ENCODE measurements around the gene LMNA.

LMNA gene

DNA sequence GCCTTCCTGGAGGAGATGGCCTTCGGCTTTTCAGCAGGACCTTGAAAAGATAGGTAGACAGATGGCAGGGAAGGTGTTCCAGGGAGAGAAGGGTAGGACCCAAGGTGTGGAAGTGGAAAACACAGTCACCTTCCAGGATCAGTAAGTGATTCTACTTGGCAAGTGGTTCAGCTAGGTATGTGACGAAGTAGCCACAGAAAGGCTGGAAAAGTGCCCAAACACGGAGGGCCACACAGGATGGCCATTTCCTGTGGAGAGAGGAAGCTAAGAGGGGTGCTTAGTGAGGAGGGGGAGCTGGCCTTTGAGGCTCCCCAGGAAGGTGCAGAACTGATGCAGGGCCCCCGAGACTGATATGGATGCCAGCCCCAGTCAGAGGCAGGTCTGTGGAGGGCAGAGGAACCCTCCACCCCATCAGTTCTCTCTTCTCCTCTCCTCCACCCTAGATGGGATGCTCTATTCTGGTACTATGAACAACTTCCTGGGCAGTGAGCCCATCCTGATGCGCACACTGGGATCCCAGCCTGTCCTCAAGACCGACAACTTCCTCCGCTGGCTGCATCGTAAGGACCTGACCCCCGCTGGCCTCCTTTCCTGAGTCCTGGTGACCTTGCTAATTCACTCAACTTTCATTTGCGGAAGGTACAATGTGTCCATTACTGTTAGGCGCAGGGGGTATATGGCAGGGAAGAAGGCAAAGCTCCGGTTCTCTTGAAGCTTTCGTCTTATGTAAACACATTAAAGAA is 45.7 kb downstream of the LMNA start:
- Histone ChIP-seq H3K9ac (ENCODE audit: low read length in 5 of 5) (peak overlapping the region in 3 of 5 donors; percentile 12 to 73 (median 68)), H3K4me3 (ENCODE audit: low read depth in 1 of 5, low read length in 5 of 5) (peak overlapping the region; percentile 19 to 76 (median 66)), H3K27ac (ENCODE audit: low read depth, low read length) (peak overlapping the region; percentile 38), H3K9me3 (ENCODE audit: control insufficient read depth in 5 of 5, low read length in 5 of 5) (no peaks in the 10 kb centered on the region), H3K4me1 (ENCODE audit: control insufficient read depth in 5 of 5, insufficient read depth in 5 of 5, low read length in 5 of 5) (peaks cover 7 to 30% (median 17%) of the 10 kb centered on the region in 5 donors), H3K36me3 (ENCODE audit: control insufficient read depth in 5 of 5, insufficient read depth in 5 of 5, low read length in 5 of 5) (peaks cover 0 to 2% (median 0%) of the 10 kb centered on the region in 5 donors), H3K27me3 (ENCODE audit: control insufficient read depth in 5 of 5, insufficient read depth in 4 of 5, low read length in 5 of 5) (no peaks in the 10 kb centered on the region)

DNA sequence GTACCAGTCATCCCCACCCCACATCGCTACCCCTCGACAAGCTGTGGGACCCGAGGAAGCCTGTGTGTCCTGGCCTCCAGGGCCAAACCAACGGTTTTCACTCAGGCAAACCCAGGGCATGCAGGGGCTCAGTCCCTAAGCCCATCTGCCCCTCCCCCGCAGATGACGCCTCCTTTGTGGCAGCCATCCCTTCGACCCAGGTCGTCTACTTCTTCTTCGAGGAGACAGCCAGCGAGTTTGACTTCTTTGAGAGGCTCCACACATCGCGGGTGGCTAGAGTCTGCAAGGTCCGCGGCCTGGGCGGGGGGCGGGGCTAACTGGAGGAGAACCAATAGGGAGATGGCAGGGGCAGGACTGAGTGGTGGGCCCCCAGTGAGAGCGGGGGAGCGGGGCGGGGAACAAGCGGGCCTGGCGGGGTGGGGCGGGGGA is 46.2 kb downstream of the LMNA start:
- Histone ChIP-seq H3K9me3 (ENCODE audit: control insufficient read depth in 5 of 5, low read length in 5 of 5) (no peaks in the 10 kb centered on the region), H3K27me3 (ENCODE audit: control insufficient read depth in 5 of 5, insufficient read depth in 4 of 5, low read length in 5 of 5) (no peaks in the 10 kb centered on the region), H3K9ac (ENCODE audit: low read length in 5 of 5) (peak overlapping the region in 3 of 5 donors; percentile 12 to 73 (median 68)), H3K27ac (ENCODE audit: low read depth, low read length) (peak overlapping the region; percentile 38), H3K4me3 (ENCODE audit: low read depth in 1 of 5, low read length in 5 of 5) (peak overlapping the region; percentile 19 to 76 (median 66)), H3K4me1 (ENCODE audit: control insufficient read depth in 5 of 5, insufficient read depth in 5 of 5, low read length in 5 of 5) (peaks cover 7 to 30% (median 17%) of the 10 kb centered on the region in 5 donors), H3K36me3 (ENCODE audit: control insufficient read depth in 5 of 5, insufficient read depth in 5 of 5, low read length in 5 of 5) (peaks cover 0 to 2% (median 0%) of the 10 kb centered on the region in 5 donors)

DNA sequence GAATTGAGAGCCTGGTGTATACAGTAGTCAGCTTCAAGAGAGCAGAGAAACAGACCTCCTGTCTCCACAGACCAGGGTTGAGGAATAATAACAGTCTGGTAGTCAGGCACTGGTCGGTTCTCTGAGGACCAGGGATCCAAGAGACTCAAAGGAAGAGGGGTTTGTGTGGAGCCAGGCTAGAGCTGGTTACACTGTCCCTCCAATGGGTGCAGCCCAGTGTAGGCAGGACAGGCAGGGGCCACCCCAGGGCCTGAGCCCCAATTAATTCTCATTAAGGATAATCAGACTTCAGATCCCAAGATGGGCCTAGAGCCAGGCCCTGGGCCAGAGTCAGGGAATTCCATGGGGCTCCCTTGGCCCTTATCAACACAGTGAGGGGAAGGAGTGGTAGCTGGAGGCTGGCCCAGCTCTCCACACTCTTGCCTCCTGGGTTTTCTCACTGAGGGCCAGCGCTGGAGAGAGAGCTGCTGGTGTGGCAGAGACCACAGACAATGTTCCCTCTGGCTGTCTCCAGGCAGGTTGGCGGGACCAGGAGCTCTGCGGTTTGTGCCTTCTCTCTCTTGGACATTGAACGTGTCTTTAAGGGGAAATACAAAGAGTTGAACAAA is 48.0 kb downstream of the LMNA start:
- Histone ChIP-seq H3K4me3 (ENCODE audit: low read depth in 1 of 5, low read length in 5 of 5) (no peak overlapping the region), H3K4me1 (ENCODE audit: control insufficient read depth in 5 of 5, insufficient read depth in 5 of 5, low read length in 5 of 5) (peaks cover 7 to 30% (median 17%) of the 10 kb centered on the region in 5 donors), H3K9ac (ENCODE audit: low read length in 5 of 5) (peak overlapping the region in 1 of 5 donors; percentile 7), H3K9me3 (ENCODE audit: control insufficient read depth in 5 of 5, low read length in 5 of 5) (no peaks in the 10 kb centered on the region), H3K27me3 (ENCODE audit: control insufficient read depth in 5 of 5, insufficient read depth in 4 of 5, low read length in 5 of 5) (no peaks in the 10 kb centered on the region), H3K27ac (ENCODE audit: low read depth, low read length) (no peak overlapping the region), H3K36me3 (ENCODE audit: control insufficient read depth in 5 of 5, insufficient read depth in 5 of 5, low read length in 5 of 5) (peaks cover 0 to 2% (median 0%) of the 10 kb centered on the region in 5 donors)

DNA sequence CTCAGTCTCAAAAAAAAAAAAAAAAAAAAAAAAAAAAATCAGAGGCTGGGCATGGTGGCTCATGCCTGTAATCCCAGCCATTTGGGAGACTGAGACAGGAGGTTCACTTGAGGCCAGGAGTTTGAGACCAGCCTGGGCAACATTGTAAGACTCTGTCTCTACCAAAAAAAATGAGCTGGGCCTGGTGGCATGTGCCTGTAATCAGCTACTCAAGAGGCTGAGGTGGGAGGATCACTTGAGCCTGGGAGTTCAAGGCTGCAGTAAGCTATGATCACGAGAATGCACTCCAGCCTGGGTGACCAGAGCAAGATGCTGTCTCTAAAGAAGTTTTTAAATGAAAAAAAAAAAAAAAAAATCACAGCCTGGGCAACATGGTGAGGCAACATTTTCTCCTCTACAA is 49.2 kb downstream of the LMNA start:
- H3K4me3 ChIP-seq (ENCODE audit: low read depth in 1 of 5, low read length in 5 of 5), result no peak overlapping the region
- no peaks in the 10 kb centered on the region for H3K9me3 ChIP-seq (ENCODE audit: control insufficient read depth in 5 of 5, low read length in 5 of 5)
- peaks cover 0 to 2% (median 0%) of the 10 kb centered on the region in 5 donors for H3K36me3 ChIP-seq (ENCODE audit: control insufficient read depth in 5 of 5, insufficient read depth in 5 of 5, low read length in 5 of 5)
- no peaks in the 10 kb centered on the region for H3K27me3 ChIP-seq (ENCODE audit: control insufficient read depth in 5 of 5, insufficient read depth in 4 of 5, low read length in 5 of 5)
- no peak overlapping the region for H3K27ac ChIP-seq (ENCODE audit: low read depth, low read length)
- H3K4me1 ChIP-seq (ENCODE audit: control insufficient read depth in 5 of 5, insufficient read depth in 5 of 5, low read length in 5 of 5), result peaks cover 7 to 30% (median 17%) of the 10 kb centered on the region in 5 donors
- no peak overlapping the region for H3K9ac ChIP-seq (ENCODE audit: low read length in 5 of 5)

DNA sequence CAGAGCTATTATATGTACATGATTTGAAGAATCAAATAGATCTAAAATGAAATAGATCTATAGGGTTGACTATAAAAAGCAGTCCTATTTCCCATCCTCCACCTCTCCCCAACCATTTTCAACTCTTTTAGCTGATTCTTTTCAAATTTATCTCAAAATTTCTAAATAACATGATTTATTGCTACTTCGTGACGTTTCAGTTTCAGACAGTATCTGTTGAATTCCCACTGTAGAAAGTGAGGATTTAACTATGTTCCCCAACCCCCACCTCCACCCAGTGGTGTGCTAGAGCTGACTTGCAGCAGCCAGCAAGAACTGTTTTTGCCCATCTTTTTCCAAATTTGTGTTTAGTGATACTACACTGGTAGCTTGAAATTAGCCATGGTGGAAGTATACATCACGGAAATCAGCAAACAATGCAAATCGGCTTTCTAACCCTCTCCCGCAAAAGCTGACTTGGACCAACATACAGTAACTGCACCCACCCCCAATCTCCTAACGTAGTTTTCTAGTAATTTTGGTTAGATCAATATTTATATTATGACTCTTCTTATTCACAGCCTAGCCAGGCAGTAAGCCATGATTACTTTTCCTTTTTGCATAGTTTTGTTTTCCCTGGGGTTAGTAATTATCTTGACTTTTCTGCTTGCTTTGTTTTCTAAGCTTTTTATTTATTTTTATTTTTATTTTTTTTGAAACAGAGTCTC is 49.8 kb downstream of the LMNA start:
- no peak overlapping the region for H3K9ac ChIP-seq (ENCODE audit: low read length in 5 of 5)
- no peaks in the 10 kb centered on the region for H3K9me3 ChIP-seq (ENCODE audit: control insufficient read depth in 5 of 5, low read length in 5 of 5)
- no peaks in the 10 kb centered on the region for H3K27me3 ChIP-seq (ENCODE audit: control insufficient read depth in 5 of 5, insufficient read depth in 4 of 5, low read length in 5 of 5)
- H3K4me3 ChIP-seq (ENCODE audit: low read depth in 1 of 5, low read length in 5 of 5), result no peak overlapping the region
- peaks cover 0 to 2% (median 0%) of the 10 kb centered on the region in 5 donors for H3K36me3 ChIP-seq (ENCODE audit: control insufficient read depth in 5 of 5, insufficient read depth in 5 of 5, low read length in 5 of 5)
- no peak overlapping the region for H3K27ac ChIP-seq (ENCODE audit: low read depth, low read length)
- peaks cover 7 to 30% (median 17%) of the 10 kb centered on the region in 5 donors for H3K4me1 ChIP-seq (ENCODE audit: control insufficient read depth in 5 of 5, insufficient read depth in 5 of 5, low read length in 5 of 5)

DNA sequence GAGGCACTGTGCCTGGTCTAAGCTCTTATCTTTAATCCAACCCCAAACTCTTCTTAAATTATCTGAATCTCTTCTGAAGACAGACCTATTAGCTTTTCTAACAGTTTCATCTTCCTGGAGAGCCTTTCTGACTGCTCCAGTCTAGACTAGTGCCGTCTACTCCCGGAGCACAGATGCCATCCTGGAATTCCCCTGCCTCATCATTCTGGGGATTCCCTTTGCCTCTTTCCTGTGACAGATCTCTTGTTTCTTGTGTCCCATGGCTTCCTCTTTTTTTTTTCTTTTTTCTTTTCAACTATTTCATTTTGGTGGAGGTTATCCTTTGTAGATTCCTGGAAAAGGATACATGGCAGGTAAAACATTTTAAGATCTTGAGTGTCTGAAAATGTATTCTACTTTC is 50.6 kb downstream of the LMNA start:
- H3K9ac ChIP-seq (ENCODE audit: low read length in 5 of 5), result no peak overlapping the region
- H3K9me3 ChIP-seq (ENCODE audit: control insufficient read depth in 5 of 5, low read length in 5 of 5), result no peaks in the 10 kb centered on the region
- H3K36me3 ChIP-seq (ENCODE audit: control insufficient read depth in 5 of 5, insufficient read depth in 5 of 5, low read length in 5 of 5), result peaks cover 0 to 2% (median 0%) of the 10 kb centered on the region in 5 donors
- no peak overlapping the region for H3K4me3 ChIP-seq (ENCODE audit: low read depth in 1 of 5, low read length in 5 of 5)
- peaks cover 5 to 28% (median 14%) of the 10 kb centered on the region in 5 donors for H3K4me1 ChIP-seq (ENCODE audit: control insufficient read depth in 5 of 5, insufficient read depth in 5 of 5, low read length in 5 of 5)
- H3K27me3 ChIP-seq (ENCODE audit: control insufficient read depth in 5 of 5, insufficient read depth in 4 of 5, low read length in 5 of 5), result no peaks in the 10 kb centered on the region
- no peak overlapping the region for H3K27ac ChIP-seq (ENCODE audit: low read depth, low read length)

DNA sequence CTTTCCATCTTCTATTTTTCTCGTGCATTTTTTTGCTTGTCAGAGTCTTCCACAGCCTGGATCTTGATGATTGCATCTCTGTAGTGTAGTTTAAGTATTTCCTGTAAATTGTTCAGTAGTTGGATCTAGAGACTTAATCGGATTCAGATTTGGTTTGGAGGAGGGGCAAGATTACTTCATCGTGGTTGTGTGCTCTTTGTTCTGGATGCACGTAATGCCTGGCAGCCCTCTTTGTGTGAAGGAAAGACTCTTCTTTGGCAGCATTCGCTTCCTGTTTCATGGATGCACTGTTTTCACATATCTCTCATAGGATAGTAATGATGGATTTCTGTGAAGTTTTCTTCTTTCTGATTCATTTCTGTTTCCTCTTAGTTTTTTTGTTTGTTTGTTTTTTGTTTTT is 53.0 kb downstream of the LMNA start:
- Histone ChIP-seq H3K4me1 (ENCODE audit: control insufficient read depth in 5 of 5, insufficient read depth in 5 of 5, low read length in 5 of 5) (peaks cover 0 to 6% (median 0%) of the 10 kb centered on the region in 5 donors), H3K27ac (ENCODE audit: low read depth, low read length) (no peak overlapping the region), H3K36me3 (ENCODE audit: control insufficient read depth in 5 of 5, insufficient read depth in 5 of 5, low read length in 5 of 5) (peaks cover 0 to 2% (median 0%) of the 10 kb centered on the region in 5 donors), H3K4me3 (ENCODE audit: low read depth in 1 of 5, low read length in 5 of 5) (no peak overlapping the region), H3K27me3 (ENCODE audit: control insufficient read depth in 5 of 5, insufficient read depth in 4 of 5, low read length in 5 of 5) (no peaks in the 10 kb centered on the region), H3K9me3 (ENCODE audit: control insufficient read depth in 5 of 5, low read length in 5 of 5) (no peaks in the 10 kb centered on the region), H3K9ac (ENCODE audit: low read length in 5 of 5) (no peak overlapping the region)

DNA sequence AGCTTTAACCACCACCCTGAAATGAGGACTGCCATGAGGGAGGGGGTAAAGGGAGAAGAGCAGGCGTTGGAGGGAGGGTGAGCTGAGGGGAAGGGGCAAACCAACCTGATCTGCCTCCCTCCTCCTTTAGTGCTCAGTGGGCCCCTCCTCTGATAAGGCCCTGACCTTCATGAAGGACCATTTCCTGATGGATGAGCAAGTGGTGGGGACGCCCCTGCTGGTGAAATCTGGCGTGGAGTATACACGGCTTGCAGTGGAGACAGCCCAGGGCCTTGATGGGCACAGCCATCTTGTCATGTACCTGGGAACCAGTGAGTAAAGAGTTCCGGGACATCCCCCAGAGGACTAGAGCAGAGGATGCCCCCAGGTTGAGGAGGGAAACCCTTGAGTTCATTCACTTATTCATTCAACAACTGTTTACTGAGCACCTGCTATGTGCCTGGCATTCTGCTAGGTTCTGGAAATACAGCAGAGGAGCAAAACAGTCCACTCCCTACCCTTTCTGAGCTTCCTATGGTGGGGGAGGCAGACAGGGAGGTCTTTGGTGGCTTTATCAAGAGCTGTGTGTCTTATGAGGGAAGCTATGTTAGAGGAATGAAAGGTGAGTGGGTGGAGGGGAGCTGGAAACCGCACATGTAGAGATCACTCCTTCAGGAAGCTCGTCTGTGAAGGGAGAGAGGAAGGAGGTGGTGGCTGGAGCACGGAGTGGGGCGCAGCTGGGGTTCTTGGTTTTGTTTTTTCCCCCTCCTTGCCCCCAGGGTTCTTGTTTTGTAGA is 58.4 kb downstream of the LMNA start:
- Histone ChIP-seq H3K9ac (ENCODE audit: low read length in 5 of 5) (no peak overlapping the region), H3K27me3 (ENCODE audit: control insufficient read depth in 5 of 5, insufficient read depth in 4 of 5, low read length in 5 of 5) (no peaks in the 10 kb centered on the region), H3K4me3 (ENCODE audit: low read depth in 1 of 5, low read length in 5 of 5) (no peak overlapping the region), H3K9me3 (ENCODE audit: control insufficient read depth in 5 of 5, low read length in 5 of 5) (no peaks in the 10 kb centered on the region), H3K4me1 (ENCODE audit: control insufficient read depth in 5 of 5, insufficient read depth in 5 of 5, low read length in 5 of 5) (no peaks in the 10 kb centered on the region), H3K36me3 (ENCODE audit: control insufficient read depth in 5 of 5, insufficient read depth in 5 of 5, low read length in 5 of 5) (peaks cover 0 to 16% (median 14%) of the 10 kb centered on the region in 5 donors), H3K27ac (ENCODE audit: low read depth, low read length) (no peak overlapping the region)

DNA sequence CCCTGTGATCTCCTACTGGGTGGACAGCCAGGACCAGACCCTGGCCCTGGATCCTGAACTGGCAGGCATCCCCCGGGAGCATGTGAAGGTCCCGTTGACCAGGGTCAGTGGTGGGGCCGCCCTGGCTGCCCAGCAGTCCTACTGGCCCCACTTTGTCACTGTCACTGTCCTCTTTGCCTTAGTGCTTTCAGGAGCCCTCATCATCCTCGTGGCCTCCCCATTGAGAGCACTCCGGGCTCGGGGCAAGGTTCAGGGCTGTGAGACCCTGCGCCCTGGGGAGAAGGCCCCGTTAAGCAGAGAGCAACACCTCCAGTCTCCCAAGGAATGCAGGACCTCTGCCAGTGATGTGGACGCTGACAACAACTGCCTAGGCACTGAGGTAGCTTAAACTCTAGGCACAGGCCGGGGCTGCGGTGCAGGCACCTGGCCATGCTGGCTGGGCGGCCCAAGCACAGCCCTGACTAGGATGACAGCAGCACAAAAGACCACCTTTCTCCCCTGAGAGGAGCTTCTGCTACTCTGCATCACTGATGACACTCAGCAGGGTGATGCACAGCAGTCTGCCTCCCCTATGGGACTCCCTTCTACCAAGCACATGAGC is 62.2 kb downstream of the LMNA start:
- Histone ChIP-seq H3K27ac (ENCODE audit: low read depth, low read length) (no peak overlapping the region), H3K9ac (ENCODE audit: low read length in 5 of 5) (no peak overlapping the region), H3K27me3 (ENCODE audit: control insufficient read depth in 5 of 5, insufficient read depth in 4 of 5, low read length in 5 of 5) (peaks cover 0 to 3% (median 0%) of the 10 kb centered on the region in 5 donors), H3K9me3 (ENCODE audit: control insufficient read depth in 5 of 5, low read length in 5 of 5) (no peaks in the 10 kb centered on the region), H3K4me1 (ENCODE audit: control insufficient read depth in 5 of 5, insufficient read depth in 5 of 5, low read length in 5 of 5) (no peaks in the 10 kb centered on the region), H3K4me3 (ENCODE audit: low read depth in 1 of 5, low read length in 5 of 5) (no peak overlapping the region), H3K36me3 (ENCODE audit: control insufficient read depth in 5 of 5, insufficient read depth in 5 of 5, low read length in 5 of 5) (peaks cover 0 to 17% (median 14%) of the 10 kb centered on the region in 5 donors)

All from subcutaneous abdominal adipose tissue (tissue), 5 donors.